DMS79 treated with DMSO at 0.1 percent for 48 hours (cell line): ENCODE results near the gene SCO1.
"Not testable (repeated sequence)": the region's sequence is repeated elsewhere in the genome, so short reads cannot be mapped to it uniquely, and the experiment has no call there.

Source experiments
- DNase-seq: peaks from one replicate; lab custom pipeline; 2025; lab: John Stamatoyannopoulos, UW

SCO1 gene

GRCh38 chr17:10725262-10725661 is 27.9 kb upstream of the SCO1 start:
- DNase-seq, result no peak

DNA sequence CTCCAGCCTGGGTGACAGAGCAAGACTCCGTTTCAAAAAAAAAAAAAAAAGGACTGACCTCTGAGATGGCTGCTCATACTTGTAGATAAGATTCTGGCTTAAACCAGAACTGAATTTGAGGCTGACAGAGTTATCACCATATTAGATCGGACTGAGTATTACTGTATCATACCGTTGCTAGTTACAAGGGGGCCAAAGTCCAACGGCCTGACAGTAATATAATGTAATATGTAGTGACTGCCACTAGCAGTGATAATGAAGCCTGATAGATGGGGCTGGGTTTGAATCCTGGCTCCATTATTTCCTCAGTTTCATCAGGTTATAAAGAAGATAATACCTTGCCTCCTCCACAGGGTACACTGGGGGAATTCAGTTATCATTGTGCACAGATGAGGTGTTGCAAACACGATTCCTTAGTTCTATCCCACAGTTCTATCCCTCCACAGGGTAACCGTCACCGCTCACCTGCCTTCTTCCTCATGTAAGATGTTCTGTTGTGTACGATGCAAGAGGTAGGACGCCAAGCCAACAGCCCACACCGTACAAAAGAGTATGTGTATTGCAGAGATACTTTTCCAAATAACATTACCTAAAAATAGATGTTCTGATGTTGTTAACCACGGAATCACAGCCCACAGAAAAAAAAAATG is 27.3 kb upstream of the SCO1 start:
- DNase-seq, result no peak

DNA sequence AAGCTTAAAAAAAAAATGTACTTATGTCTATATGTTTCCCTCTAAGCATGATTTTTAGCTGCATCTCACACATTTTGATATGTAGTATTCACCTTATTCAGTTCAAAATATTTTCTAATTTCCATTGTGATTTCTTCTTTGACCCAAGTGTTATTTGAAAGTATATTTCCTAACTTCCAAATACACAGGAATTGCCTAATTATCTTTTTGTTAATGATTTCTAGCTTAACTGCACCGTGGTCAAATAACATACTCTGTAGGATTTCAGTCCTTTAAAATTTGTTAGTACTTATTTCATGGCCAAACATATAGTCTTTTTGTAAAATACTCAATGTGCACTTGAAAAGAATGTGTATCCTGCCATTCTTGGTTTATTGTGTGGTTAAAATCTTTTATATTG is 21.2 kb upstream of the SCO1 start:
- DNase-seq, result no peak

DNA sequence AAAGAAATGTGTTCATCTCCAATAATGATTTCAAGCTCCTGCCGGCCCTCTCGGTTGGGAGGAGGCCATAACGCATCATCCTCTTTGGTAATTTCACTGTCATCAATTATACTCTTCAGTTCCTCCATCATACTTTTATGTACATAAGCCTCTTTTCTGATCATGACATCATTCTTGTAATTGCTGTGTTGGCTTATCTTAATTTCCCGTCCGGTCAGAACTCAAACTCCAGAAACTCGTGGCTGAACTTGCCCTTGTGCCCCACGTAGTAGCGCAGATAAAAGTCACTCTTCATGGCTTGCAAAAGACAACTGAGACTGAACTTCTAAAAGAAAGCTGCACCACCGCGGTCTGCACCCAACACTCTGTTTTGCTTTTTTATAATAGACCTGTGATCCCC is 18.9 kb upstream of the SCO1 start:
- no peak for DNase-seq

DNA sequence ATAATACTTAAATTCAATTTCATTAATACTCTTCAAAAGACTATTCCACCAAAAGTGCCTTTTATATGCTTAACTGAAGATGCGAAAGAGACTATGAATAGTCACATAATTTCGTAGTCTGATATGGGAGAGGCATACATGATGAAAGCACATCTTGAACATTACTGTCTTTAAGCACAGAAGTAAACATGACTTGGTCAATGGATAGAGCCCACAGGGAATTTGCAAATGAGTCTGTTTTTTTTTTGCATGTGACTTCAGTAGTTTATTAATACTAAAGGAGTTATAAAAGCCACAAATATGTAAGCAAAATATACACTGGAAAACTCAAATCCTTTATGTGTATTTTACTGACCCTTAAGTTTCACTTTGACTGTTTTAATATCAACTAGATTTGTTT is 16.0 kb upstream of the SCO1 start:
- DNase-seq, result no peak

GRCh38 chr17:10705727-10706126 is 8.4 kb upstream of the SCO1 start:
- no peak for DNase-seq

DNA sequence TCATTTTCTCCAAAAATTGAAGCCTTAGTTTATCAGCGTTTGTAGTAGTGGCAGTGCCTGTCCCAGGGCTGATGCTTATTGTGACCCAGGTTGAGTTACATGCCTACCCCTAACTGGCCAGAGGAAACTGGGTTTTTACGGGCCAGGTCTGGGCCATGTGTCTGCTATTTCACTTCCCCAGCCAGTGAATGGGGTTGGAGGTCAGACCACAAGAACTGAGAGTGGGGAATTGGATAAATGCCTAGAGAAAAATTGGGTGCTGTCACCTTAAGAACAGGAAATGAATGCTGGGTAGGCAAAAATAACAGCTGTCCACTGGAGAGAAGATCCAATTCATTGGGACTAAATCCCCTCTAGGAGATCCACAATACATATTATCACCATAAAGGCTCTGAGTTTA is 5.2 kb upstream of the SCO1 start:
- no peak for DNase-seq

DNA sequence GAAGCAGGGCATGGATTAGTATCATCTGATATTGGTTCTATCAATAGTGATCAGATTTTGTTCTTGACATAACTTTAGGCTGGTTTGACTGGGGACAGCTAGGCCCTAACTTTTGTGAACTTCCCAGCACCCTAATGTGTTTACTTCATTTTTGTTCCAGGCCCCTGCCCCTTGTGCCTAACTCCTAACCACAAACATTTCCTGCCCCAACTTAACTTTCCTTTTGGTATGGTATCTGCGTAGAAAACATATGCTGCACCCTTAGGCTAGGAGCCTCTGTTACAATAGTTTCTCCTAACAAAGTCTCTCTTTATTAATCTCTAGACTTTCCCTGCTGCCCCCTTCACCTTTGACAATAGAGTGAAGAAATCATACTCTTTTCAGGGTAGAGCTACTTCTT is 2.5 kb upstream of the SCO1 start:
- no peak for DNase-seq

DNA sequence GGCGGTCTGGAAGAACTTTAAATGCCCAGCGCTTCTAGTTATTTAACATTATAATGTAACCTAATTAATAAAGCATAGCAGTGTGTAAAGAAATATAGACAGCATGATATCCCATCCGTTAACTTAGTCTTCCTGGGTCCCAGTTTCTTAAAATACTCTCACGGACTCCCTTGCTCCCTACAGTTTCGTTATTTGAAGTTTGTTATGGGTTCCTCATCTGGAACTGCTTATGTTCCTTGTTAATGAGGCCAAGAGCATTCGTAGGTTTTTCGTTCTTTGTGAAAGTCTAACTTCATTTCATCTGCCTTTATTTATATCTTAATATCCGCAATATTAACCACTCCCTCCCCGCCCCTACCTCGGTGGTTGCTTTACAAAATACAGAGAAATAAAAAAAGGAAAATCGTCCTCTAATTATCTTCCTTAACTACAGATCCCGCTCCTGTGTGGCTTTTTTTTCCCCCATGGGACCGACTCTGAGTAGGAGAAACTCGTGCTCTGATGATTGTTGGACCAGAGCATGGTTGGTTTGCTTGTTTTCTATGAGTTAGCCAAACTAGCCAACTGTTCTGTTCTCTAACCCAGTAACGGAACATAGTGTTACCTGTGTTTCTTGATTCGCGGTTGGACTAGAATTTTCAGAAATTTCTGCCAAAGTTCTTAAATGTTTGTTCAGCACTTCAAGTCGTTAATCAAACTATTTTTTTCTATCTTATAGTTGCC is 924 bp upstream of the SCO1 start:
- DNase-seq, result no peak

DNA sequence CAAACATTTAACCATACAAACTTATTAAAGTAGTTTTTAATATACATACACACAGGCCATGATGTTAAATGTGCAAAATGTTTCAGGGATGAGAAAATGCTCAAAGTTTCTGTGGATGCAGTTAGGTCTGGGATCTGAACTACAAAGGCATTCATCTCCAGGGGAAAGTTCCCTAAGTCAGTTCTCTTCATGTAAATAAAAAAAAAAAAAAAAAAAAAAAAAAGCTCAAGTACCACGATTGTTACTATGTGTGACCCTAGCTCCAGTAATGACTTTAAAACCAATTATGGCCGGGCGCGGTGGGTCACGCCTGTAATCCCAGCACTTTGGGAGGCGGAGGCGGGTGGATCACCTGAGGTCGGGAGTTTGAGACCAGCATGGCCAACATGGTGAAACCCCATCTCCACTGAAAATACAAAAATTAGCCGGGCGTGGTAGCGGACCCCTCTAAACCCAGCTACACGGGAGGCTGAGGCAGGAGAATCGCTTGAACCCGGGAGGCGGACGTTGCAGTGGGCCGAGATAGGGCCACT is 1.4 kb downstream of the SCO1 start:
- DNase-seq, result not testable (repeated sequence)

GRCh38 chr17:10687499-10687898 is 9.8 kb downstream of the SCO1 start:
- DNase-seq, result no peak

GRCh38 chr17:10683853-10684252 is 13.5 kb downstream of the SCO1 start:
- DNase-seq, result no peak

DNA sequence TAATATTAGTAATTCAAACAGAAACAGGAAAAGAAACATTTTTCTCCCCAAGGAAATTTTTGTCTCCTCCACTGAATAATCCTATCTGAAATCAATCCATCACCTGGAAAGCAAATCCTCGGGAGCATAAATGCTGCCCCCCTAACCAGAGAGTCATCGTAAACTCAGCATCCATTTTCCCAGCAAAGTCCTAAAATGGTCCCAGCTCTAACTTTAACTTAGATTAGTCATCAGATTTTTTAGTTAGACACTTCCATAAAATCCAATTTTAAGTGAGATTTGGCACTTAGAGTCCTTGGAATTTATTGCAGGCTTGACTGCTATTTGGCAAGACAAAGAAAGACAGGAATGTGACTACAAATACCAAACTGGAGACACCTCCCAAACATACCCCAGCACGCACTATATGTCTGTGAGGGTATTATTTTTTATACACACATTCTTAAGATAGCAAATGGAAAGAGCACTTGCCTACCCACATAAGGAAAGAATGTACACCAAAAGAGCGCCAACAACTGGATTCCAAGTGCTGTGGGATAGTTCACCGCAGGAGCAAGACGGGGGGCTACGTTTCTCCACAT is 15.4 kb downstream of the SCO1 start:
- DNase-seq, result no peak

GRCh38 chr17:10674704-10675103 is 22.6 kb downstream of the SCO1 start:
- no peak for DNase-seq

DNA sequence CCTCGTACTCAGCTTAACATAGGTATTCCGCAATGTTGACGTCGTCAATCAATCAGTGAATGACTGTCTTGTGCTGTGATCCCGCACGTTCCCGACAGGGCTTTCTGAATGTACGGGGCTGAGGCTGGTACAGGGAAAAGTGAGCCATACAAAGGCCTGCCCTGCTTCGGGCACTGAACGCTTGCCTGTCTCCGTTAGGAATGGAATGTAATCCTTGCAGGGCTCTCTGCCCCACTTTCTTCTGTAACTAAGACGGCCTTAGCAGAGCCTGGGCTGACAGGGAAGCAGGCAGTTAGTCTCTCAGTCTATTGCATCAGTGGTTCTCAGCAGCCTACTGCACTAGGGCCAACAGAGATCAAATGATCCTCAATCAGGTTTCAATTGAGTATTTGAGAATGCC is 24.0 kb downstream of the SCO1 start:
- no peak for DNase-seq

DNA sequence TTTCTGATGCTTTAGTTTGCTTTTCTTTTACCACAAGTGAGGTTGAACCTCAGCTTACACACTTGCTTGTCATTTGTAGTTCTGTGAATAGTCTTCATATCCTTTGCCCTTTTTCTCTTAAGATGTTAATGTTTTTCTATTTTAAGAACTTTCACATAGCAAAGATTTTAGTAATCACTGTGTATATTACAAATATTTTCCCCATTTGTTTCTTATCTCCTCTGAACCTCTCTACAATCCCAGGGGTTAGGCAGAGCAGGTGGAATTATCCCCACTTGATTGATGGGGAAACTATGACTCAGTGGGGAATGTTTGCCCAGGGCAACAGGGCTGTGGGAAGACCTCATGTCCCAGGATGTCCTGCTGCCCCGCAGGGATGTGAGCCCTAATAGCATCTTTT is 28.6 kb downstream of the SCO1 start:
- no peak for DNase-seq

- DNase-seq, result no peak
Observed at GRCh38 chr17:10666906-10667305, 30.4 kb downstream of the SCO1 start.

DNA sequence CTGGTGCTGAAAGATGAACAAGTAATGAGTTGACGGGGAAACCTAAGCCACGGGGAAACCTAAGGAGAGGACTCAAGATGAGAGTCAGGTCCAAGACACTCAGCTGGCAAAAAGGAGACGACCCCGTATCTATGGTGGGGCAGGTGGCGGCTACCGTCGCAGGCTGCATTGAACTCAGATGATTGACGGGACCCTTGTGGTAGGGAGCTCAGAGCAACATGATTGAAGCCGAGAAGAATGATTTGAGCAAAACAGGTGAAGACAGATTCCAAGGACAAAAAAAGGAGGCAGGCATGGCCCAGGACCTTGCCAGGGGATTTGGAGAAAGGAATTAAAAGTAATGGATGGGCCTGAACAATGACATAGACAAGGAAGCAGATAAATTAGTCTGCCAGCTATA is 32.8 kb downstream of the SCO1 start:
- no peak for DNase-seq

DNA sequence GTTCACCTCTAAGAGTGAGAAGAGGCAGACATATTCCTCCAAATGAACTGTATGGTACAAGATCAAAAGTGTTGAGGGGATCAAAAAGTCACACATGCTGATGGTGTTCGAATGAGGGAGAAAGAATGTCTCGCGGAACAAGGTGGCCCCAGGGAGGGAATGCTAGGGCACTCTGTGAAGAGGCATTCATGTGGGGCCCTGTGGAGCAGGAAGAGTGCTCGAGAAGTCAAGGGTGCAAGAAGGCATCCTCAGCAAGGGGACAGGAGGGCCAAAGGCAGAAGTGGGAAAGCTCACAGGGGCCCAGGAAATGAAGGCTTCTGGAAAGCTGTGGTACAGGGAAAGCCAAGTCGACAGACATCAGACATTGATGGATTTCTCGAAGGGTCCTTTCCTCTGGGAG is 34.1 kb downstream of the SCO1 start:
- no peak for DNase-seq

- DNase-seq, result no peak
Observed at GRCh38 chr17:10661437-10661836, 35.9 kb downstream of the SCO1 start.

DNA sequence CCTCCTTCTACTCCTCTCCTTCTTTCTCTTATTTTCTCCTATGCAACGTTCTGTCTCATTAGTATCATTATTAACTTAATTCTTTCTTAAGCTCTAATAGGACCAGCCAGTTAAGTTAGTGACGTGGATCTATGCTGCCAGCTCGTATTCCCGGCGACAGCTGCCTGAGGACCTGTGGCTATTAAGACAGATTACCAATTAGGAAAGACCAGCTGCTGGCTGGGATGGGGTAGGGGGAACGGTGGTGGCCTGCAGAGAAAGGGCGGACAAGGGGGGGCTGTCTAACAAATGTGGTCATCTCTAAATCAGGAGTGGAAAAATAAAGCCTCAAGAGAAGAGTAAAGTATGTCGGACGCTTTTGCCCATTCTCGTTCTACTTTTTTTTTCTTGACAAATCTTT is 39.5 kb downstream of the SCO1 start:
- no peak for DNase-seq

- no peak for DNase-seq
Observed at GRCh38 chr17:10657148-10657547, 40.2 kb downstream of the SCO1 start, which contains the start of gene MYH3. Gene MYH3 (minus strand): TSS chr17:10657309. CDS start chr17:10655064, 2,245 bp downstream.

DNA sequence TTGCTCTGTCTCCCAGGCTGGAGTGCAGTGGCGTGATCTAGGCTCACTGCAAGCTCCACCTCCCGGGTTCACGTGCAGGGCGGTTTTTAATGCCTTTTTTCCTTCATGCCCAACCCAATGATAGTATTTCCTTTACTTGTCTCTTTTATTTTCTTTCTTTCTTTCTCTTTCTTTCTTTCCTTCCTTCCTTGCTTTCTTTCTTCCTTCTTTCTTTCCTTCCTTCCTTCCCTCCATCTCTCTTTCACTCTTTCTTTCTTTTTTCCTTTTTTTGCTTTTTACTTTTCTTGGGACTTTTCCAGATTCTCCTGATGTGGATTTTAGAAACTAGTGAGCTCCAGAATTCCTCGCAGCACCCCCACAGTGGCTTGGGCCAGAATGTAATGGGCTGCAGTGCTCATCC is 43.3 kb downstream of the SCO1 start:
- DNase-seq, result no peak
